HepG2 (cell line): ENCODE results near the gene CDC34. TPM values are rescaled to one million over a fixed set of nuclear protein-coding genes. Genes with fewer than 3 reads are reported as not detected.

Source experiments
- ASH2L ChIP-seq: fragments of 300-600, 200-600 bp; sonication (generic); IDR thresholded peaks from 2 replicates; pipeline ENCODE4 v1.7.0; 2017; ENCODE audit warnings: low read depth, mild to moderate bottlenecking, moderate library complexity, mixed read lengths, low read length; ENCODE audit not compliant: insufficient read length
- ESRRA ChIP-seq: sonication (generic); formaldehyde crosslinking; IDR thresholded peaks from 2 replicates; pipeline ENCODE4 v1.5.1; 2020; ENCODE audit warnings: mild to moderate bottlenecking, low read depth, missing genetic modification reagents
- FOXK1 ChIP-seq: sonication (generic); formaldehyde crosslinking; IDR thresholded peaks from 2 replicates; pipeline ENCODE4 v1.4.0; 2020; ENCODE audit warnings: low read depth, missing genetic modification reagents, borderline replicate concordance
- KMT2A ChIP-seq: sonication (generic); formaldehyde crosslinking; IDR thresholded peaks from 2 replicates; pipeline ENCODE4 v1.4.0; 2020; ENCODE audit warnings: missing genetic modification reagents
- PAF1 ChIP-seq: IDR thresholded peaks from 2 replicates; pipeline ENCODE4 v1.6.1; 2016; ENCODE audit warnings: missing genetic modification reagents, missing compliant biosample characterization
- POLR2AphosphoS2 ChIP-seq: IDR thresholded peaks from 2 replicates; pipeline ENCODE4 v1.6.1; 2011; ENCODE audit warnings: low read depth, low read length, improper control_type of control experiment
- SIX1 ChIP-seq: sonication (generic); formaldehyde crosslinking; IDR thresholded peaks from 2 replicates; pipeline ENCODE4 v1.4.0; 2020; ENCODE audit warnings: missing genetic modification reagents, borderline replicate concordance
- STAT5B ChIP-seq: sonication (generic); formaldehyde crosslinking; IDR thresholded peaks from 2 replicates; pipeline ENCODE4 v1.4.0; 2020; ENCODE audit warnings: missing genetic modification reagents
- YY1 ChIP-seq: IDR thresholded peaks from 2 replicates; pipeline ENCODE4 v1.6.1; 2011; ENCODE audit warnings: low read length, low read depth, moderate library complexity, mild to moderate bottlenecking; ENCODE audit not compliant: insufficient read depth, insufficient replicate concordance
- ZBED4 ChIP-seq: sonication (generic); formaldehyde crosslinking; IDR thresholded peaks from 2 replicates; pipeline ENCODE4 v1.4.0; 2020; ENCODE audit warnings: missing genetic modification reagents, borderline replicate concordance
- ZNF274 ChIP-seq: sonication (generic); formaldehyde crosslinking; IDR thresholded peaks from 2 replicates; pipeline ENCODE4 v1.5.1; 2020; ENCODE audit warnings: mild to moderate bottlenecking, missing genetic modification reagents
- ZNF34 ChIP-seq: sonication (generic); formaldehyde crosslinking; IDR thresholded peaks from 2 replicates; pipeline ENCODE4 v1.4.0; 2020; ENCODE audit warnings: mild to moderate bottlenecking, missing genetic modification reagents, borderline replicate concordance
- ZNF670 ChIP-seq: sonication (generic); formaldehyde crosslinking; IDR thresholded peaks from 2 replicates; pipeline ENCODE4 v1.8.0; 2022; ENCODE audit warnings: mild to moderate bottlenecking, missing genetic modification reagents, borderline replicate concordance
- polyA plus RNA-seq, 8 experiments: library from polyadenylated mRNA; depleted of rRNA in 3 of 8; stranded (reverse) in 7 of 8; unstranded in 1 of 8; fragments of >200 nt; fragmentation: Illumina TruSeq in 4 of 8; extraction: Trizol in 4 of 8; gene quantifications; 2 replicates each; pipeline versions ENCODE4 v1.2.1 to v1.2.3, GENCODE V29; 2011 to 2016; ENCODE audit warnings: low read depth in 4 of 8, missing spikeins in 1 of 8, mixed read lengths in 1 of 8; ENCODE audit not compliant: insufficient read depth in 1 of 8
- total RNA-seq, 5 experiments: library from RNA; depleted of rRNA; stranded (reverse); fragments of >200 nt; fragmentation: Illumina TruSeq; extraction: Trizol; gene quantifications; 2 replicates each; pipeline ENCODE4 v1.2.3, GENCODE V29; 2016; ENCODE audit warnings: low read depth in 1 of 5
- TF ChIP-seq, protein P1 (sequence below), 2 experiments: IDR thresholded peaks; 2 replicates each; pipeline ENCODE4 v1.6.1; 2011 to 2012; ENCODE audit warnings: low read length in 2 of 2, borderline replicate concordance in 1 of 2, low read depth in 1 of 2, mild to moderate bottlenecking in 1 of 2, moderate library complexity in 1 of 2
- TF ChIP-seq, protein P2 (sequence below): sonication (generic); formaldehyde crosslinking; conservative IDR thresholded peaks from 2 replicates; pipeline ENCODE4 v1.4.0; 2020; ENCODE audit warnings: mild to moderate bottlenecking, missing genetic modification reagents, moderate library complexity

Gene CDC34
- total and polyA plus RNA-seq, 2 of the 13 experiments (the other 11 are each of a cell fraction or from before 2014, with no cell fraction given): 138 to 150 TPM

- TF ChIP-seq, protein P1, sequence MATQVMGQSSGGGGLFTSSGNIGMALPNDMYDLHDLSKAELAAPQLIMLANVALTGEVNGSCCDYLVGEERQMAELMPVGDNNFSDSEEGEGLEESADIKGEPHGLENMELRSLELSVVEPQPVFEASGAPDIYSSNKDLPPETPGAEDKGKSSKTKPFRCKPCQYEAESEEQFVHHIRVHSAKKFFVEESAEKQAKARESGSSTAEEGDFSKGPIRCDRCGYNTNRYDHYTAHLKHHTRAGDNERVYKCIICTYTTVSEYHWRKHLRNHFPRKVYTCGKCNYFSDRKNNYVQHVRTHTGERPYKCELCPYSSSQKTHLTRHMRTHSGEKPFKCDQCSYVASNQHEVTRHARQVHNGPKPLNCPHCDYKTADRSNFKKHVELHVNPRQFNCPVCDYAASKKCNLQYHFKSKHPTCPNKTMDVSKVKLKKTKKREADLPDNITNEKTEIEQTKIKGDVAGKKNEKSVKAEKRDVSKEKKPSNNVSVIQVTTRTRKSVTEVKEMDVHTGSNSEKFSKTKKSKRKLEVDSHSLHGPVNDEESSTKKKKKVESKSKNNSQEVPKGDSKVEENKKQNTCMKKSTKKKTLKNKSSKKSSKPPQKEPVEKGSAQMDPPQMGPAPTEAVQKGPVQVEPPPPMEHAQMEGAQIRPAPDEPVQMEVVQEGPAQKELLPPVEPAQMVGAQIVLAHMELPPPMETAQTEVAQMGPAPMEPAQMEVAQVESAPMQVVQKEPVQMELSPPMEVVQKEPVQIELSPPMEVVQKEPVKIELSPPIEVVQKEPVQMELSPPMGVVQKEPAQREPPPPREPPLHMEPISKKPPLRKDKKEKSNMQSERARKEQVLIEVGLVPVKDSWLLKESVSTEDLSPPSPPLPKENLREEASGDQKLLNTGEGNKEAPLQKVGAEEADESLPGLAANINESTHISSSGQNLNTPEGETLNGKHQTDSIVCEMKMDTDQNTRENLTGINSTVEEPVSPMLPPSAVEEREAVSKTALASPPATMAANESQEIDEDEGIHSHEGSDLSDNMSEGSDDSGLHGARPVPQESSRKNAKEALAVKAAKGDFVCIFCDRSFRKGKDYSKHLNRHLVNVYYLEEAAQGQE (IDR thresholded peaks at IDR 0.05; ENCODE audit: borderline replicate concordance in 1 of 2, low read depth in 1 of 2, low read length in 2 of 2): peak in 1 of 2 experiments; percentile 29; a peak in 1 of 4 replicates
- TF ChIP-seq ASH2L: peak; percentile 28
- peak; percentile 80; the same call in 1 of the 2 replicates for TF ChIP-seq FOXK1 (CRISPR knock-in tag)
- TF ChIP-seq ZNF34 (CRISPR knock-in tag): no peak
- no peak for TF ChIP-seq KMT2A
- TF ChIP-seq STAT5B (CRISPR knock-in tag): no peak
- no peak for TF ChIP-seq POLR2AphosphoS2
- no peak for TF ChIP-seq SIX1 (CRISPR knock-in tag)
- TF ChIP-seq, protein P2, sequence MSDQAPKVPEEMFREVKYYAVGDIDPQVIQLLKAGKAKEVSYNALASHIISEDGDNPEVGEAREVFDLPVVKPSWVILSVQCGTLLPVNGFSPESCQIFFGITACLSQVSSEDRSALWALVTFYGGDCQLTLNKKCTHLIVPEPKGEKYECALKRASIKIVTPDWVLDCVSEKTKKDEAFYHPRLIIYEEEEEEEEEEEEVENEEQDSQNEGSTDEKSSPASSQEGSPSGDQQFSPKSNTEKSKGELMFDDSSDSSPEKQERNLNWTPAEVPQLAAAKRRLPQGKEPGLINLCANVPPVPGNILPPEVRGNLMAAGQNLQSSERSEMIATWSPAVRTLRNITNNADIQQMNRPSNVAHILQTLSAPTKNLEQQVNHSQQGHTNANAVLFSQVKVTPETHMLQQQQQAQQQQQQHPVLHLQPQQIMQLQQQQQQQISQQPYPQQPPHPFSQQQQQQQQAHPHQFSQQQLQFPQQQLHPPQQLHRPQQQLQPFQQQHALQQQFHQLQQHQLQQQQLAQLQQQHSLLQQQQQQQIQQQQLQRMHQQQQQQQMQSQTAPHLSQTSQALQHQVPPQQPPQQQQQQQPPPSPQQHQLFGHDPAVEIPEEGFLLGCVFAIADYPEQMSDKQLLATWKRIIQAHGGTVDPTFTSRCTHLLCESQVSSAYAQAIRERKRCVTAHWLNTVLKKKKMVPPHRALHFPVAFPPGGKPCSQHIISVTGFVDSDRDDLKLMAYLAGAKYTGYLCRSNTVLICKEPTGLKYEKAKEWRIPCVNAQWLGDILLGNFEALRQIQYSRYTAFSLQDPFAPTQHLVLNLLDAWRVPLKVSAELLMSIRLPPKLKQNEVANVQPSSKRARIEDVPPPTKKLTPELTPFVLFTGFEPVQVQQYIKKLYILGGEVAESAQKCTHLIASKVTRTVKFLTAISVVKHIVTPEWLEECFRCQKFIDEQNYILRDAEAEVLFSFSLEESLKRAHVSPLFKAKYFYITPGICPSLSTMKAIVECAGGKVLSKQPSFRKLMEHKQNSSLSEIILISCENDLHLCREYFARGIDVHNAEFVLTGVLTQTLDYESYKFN (CRISPR knock-in tag): peak; percentile 90
- TF ChIP-seq ZNF274 (CRISPR knock-in tag): no peak
- TF ChIP-seq ZBED4 (CRISPR knock-in tag): peak; percentile 88; the same call in 1 of the 2 replicates
- no peak for TF ChIP-seq ESRRA (CRISPR knock-in tag)
- no peak for TF ChIP-seq YY1
- TF ChIP-seq PAF1 (CRISPR knock-in tag): no peak
- no peak for TF ChIP-seq ZNF670 (CRISPR knock-in tag)
These were observed 27.3 kb downstream of the CDC34 start (continued) for GRCh38 chr19:558770-559439.
